Ovary (tissue), 3 donors: ENCODE results near the gene EIF2S2.

ENCODE experiments used
- CTCF ChIP-seq, 3 donors: fragments of 450-650 bp in 2 of 3; fragments of 200-600 bp in 1 of 3; IDR thresholded peaks; one replicate each; pipeline versions ENCODE4 v1.5.1 to v1.8.0; 2016 to 2022; ENCODE audit warnings: antibody characterized with exemption in 3 of 3, mild to moderate bottlenecking in 1 of 3
- POLR2A ChIP-seq: fragments of 450-650 bp; IDR thresholded peaks from one replicate; pipeline ENCODE4 v1.6.1; 2017; ENCODE audit warnings: antibody characterized with exemption, mild to moderate bottlenecking, moderate library complexity
- donor health status: DM: no; HTN: no; CAD: no.

DNA sequence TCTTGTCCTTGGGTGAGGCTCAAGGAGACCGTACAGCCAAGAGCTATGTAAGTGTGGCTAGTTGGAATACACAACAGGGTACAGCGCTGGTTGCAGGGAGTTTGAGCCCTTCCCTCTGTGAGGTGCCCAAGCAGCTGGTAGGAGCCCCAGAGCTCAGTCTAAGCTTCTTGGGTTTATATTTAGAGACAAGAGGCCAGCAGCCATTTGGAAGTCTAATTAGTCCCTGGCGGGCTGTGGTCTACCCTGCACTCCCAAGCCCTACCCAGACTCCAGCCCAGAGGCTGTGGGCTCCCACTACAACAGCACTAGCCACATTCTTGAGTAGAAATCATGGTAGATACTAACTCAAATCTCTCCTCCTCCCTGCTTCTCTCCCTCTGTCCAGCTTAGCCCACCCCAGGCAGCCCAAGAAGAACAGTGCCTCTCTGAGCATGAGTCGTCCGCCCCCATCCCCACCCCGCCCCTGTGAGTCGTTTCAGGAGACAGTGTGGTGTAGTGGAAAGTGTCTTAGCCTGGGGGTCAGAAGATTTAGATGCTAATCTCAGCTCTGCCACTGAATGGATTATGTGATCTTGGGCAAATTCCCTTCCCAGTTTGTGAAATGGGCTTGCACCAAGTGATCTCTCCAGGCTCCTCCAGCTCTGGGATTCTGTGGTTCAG lies 37.8 kb downstream of the EIF2S2 start:
- TF ChIP-seq CTCF (IDR thresholded peaks at IDR 0.05) = no peak
- no peak for TF ChIP-seq POLR2A
